SU-DHL-6 (cell line): Measurements from ENCODE around the gene TRAPPC8.

Experiments used
- H2AFZ ChIP-seq: fragments of 200-600 bp; sonication (generic); 2 replicates; pipeline ENCODE4 v1.6.1; 2014; ENCODE audit warnings: low read depth, mild to moderate bottlenecking, moderate library complexity, mixed read lengths, antibody characterized with exemption, low read length; ENCODE audit not compliant: severe bottlenecking
- H3F3A ChIP-seq: fragments of 200-600 bp; shearing (Covaris generic); 2 replicates; pipeline ENCODE4 v1.6.0; 2016; ENCODE audit warnings: antibody characterized with exemption, mild to moderate bottlenecking; ENCODE audit not compliant: insufficient read depth
- H3K27ac ChIP-seq: fragments of 200-600 bp; sonication (generic); 2 replicates; pipeline ENCODE4 v1.5.1; 2016; ENCODE audit warnings: low read depth, mild to moderate bottlenecking, low read length, moderate library complexity, mixed read lengths
- H3K27me3 ChIP-seq: fragments of 200-600 bp; sonication (generic), shearing (Covaris generic); 2 replicates; pipeline ENCODE4 v1.6.0; 2014; ENCODE audit warnings: mild to moderate bottlenecking, low read length
- H3K36me3 ChIP-seq: fragments of 200-600 bp; sonication (generic); 2 replicates; pipeline ENCODE4 v1.6.1; 2014; ENCODE audit warnings: mild to moderate bottlenecking, low read length, mixed read lengths
- H3K4me2 ChIP-seq: fragments of 300-600, 200-600 bp; shearing (Covaris generic), sonication (generic); 2 replicates; pipeline ENCODE4 v1.6.0; 2014; ENCODE audit warnings: low read length, low read depth, mild to moderate bottlenecking; ENCODE audit not compliant: poor library complexity, severe bottlenecking
- H3K4me3 ChIP-seq: fragments of 200-600 bp; sonication (generic); 2 replicates; pipeline ENCODE4 v1.5.1; 2014; ENCODE audit warnings: antibody characterized with exemption, low read length, mild to moderate bottlenecking, mixed read lengths; ENCODE audit not compliant: insufficient read depth, poor library complexity, severe bottlenecking
- H3K79me2 ChIP-seq: fragments of 200-600 bp; sonication (generic); 2 replicates; pipeline ENCODE4 v1.6.1; 2014; ENCODE audit warnings: mild to moderate bottlenecking, low read length, moderate library complexity; ENCODE audit not compliant: insufficient read depth
- H3K9ac ChIP-seq: fragments of 200-600 bp; sonication (generic); 2 replicates; pipeline ENCODE4 v1.7.0; 2014; ENCODE audit warnings: mild to moderate bottlenecking, low read length
- H3K9me2 ChIP-seq: fragments of 200-600 bp; sonication (generic); replicated peaks from 2 replicates; pipeline ENCODE4 v1.6.1; 2014; ENCODE audit warnings: low read length; ENCODE audit not compliant: insufficient read depth
- H3K9me3 ChIP-seq: fragments of 200-600 bp; sonication (generic); 2 replicates; pipeline ENCODE4 v1.6.1; 2014; ENCODE audit warnings: low read length, mixed read lengths; ENCODE audit not compliant: insufficient read depth
- H4K20me1 ChIP-seq: fragments of 200-600 bp; sonication (generic); 2 replicates; pipeline ENCODE4 v1.6.1; 2014; ENCODE audit warnings: low read depth, mild to moderate bottlenecking, antibody characterized with exemption, low read length, moderate library complexity, mixed read lengths
- EZH2phosphoT487 ChIP-seq: fragments of 200-600 bp; sonication (generic), shearing (Covaris generic); conservative IDR thresholded peaks from 2 replicates; pipeline ENCODE4 v1.6.1; 2018; ENCODE audit warnings: mild to moderate bottlenecking, antibody characterized with exemption, low read length, moderate library complexity, mixed read lengths
- TF ChIP-seq, protein P1 (sequence below): fragments of 200-600 bp; sonication (generic); IDR thresholded peaks from one replicate; pipeline ENCODE4 v1.5.1; 2017; ENCODE audit warnings: antibody characterized with exemption, mild to moderate bottlenecking, low read length, moderate library complexity; ENCODE audit not compliant: insufficient read depth, poor library complexity, severe bottlenecking

Gene TRAPPC8

GRCh38 chr18:31875301-31875700 is 67.6 kb downstream of the TRAPPC8 start:
- no peak overlapping the region for H3K4me3 ChIP-seq
- no peak overlapping the region for H3K4me2 ChIP-seq
- no peaks in the 10 kb centered on the region for H3K27me3 ChIP-seq
- no peak overlapping the region for H3K9ac ChIP-seq
- H3K9me3 ChIP-seq: no peaks in the 10 kb centered on the region
- TF ChIP-seq, protein P1, sequence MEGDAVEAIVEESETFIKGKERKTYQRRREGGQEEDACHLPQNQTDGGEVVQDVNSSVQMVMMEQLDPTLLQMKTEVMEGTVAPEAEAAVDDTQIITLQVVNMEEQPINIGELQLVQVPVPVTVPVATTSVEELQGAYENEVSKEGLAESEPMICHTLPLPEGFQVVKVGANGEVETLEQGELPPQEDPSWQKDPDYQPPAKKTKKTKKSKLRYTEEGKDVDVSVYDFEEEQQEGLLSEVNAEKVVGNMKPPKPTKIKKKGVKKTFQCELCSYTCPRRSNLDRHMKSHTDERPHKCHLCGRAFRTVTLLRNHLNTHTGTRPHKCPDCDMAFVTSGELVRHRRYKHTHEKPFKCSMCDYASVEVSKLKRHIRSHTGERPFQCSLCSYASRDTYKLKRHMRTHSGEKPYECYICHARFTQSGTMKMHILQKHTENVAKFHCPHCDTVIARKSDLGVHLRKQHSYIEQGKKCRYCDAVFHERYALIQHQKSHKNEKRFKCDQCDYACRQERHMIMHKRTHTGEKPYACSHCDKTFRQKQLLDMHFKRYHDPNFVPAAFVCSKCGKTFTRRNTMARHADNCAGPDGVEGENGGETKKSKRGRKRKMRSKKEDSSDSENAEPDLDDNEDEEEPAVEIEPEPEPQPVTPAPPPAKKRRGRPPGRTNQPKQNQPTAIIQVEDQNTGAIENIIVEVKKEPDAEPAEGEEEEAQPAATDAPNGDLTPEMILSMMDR: no peak
- no peak for TF ChIP-seq EZH2phosphoT487
- no peaks in the 10 kb centered on the region for H3K9me2 ChIP-seq
- 0 out of 2 replicates have a peak, but pooled peaks cover 18% of the 10 kb centered on the region for H3K79me2 ChIP-seq
- peaks cover 30% of the 10 kb centered on the region for H3K36me3 ChIP-seq
- no peak overlapping the region for H2AFZ ChIP-seq
- peaks cover 6% of the 10 kb centered on the region; the same call in 1 of the 2 replicates for H4K20me1 ChIP-seq
- H3F3A ChIP-seq: 0 out of 2 replicates have a peak, but pooled peaks cover 7% of the 10 kb centered on the region
- no peak overlapping the region for H3K27ac ChIP-seq

DNA sequence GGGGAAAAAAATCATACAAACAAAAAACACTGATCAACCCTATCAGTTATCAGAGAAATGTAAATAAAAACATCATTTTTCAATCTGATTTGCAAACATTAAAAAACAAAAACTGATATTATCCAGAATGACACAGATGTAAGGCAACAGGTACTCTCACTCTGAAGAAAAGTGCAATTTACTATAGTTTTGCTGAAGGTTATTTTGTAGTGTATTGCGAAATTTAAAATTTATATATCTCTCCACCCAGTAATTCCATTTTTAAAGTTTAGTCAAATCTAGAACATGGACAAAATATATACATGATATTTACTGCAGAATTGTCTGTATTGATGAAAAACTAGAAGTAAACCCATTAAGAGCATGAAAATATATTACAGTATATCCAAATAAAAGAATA is 79.8 kb downstream of the TRAPPC8 start:
- Histone ChIP-seq H2AFZ (no peak overlapping the region), H3K27me3 (no peaks in the 10 kb centered on the region), H3K4me3 (no peak overlapping the region), H3K9me3 (no peaks in the 10 kb centered on the region), H3K9ac (no peak overlapping the region), H3K27ac (no peak overlapping the region), H3K36me3 (peaks cover 67% of the 10 kb centered on the region), H3K4me2 (no peak overlapping the region), H3K9me2 (no peaks in the 10 kb centered on the region), H4K20me1 (no peaks in the 10 kb centered on the region), H3K79me2 (no peaks in the 10 kb centered on the region), H3F3A (peaks cover 9% of the 10 kb centered on the region; the same call in 1 of the 2 replicates)
- TF ChIP-seq, protein P1: no peak
- no peak for TF ChIP-seq EZH2phosphoT487

DNA sequence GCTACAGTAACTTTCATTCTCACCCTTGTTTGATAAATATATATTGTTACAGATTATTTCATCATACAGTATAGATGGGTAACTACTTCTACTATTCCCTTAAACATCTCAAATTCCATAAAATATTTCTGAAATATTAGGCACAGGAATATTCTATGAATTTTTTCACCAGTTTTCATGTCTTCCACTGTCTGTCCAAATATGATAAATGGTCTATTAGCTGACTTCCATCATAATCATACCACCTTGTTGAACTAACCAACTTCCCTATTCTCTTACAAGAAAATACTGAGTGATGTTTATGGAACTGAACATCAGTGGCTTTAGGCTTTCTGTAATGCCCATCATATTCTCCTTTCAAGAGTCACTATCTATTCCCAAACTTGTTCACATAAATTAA is 82.4 kb downstream of the TRAPPC8 start:
- no peaks in the 10 kb centered on the region for H3K27me3 ChIP-seq
- no peak overlapping the region for H3K27ac ChIP-seq
- H3K36me3 ChIP-seq: peaks cover 63% of the 10 kb centered on the region
- H2AFZ ChIP-seq: no peak overlapping the region
- H3K79me2 ChIP-seq: no peaks in the 10 kb centered on the region
- TF ChIP-seq EZH2phosphoT487: no peak
- TF ChIP-seq, protein P1: no peak
- no peak overlapping the region for H3K9ac ChIP-seq
- H3K9me3 ChIP-seq: no peaks in the 10 kb centered on the region
- H3K4me3 ChIP-seq: no peak overlapping the region
- H3K4me2 ChIP-seq: no peak overlapping the region
- H4K20me1 ChIP-seq: no peaks in the 10 kb centered on the region
- H3K9me2 ChIP-seq: no peaks in the 10 kb centered on the region
- peaks cover 5% of the 10 kb centered on the region; the same call in 1 of the 2 replicates for H3F3A ChIP-seq
